ENCODE data around the gene PPP4R3B.
A peak's percentile ranks its signal among the peaks of the same experiment; 100 is the strongest.

PPP4R3B gene

DNA sequence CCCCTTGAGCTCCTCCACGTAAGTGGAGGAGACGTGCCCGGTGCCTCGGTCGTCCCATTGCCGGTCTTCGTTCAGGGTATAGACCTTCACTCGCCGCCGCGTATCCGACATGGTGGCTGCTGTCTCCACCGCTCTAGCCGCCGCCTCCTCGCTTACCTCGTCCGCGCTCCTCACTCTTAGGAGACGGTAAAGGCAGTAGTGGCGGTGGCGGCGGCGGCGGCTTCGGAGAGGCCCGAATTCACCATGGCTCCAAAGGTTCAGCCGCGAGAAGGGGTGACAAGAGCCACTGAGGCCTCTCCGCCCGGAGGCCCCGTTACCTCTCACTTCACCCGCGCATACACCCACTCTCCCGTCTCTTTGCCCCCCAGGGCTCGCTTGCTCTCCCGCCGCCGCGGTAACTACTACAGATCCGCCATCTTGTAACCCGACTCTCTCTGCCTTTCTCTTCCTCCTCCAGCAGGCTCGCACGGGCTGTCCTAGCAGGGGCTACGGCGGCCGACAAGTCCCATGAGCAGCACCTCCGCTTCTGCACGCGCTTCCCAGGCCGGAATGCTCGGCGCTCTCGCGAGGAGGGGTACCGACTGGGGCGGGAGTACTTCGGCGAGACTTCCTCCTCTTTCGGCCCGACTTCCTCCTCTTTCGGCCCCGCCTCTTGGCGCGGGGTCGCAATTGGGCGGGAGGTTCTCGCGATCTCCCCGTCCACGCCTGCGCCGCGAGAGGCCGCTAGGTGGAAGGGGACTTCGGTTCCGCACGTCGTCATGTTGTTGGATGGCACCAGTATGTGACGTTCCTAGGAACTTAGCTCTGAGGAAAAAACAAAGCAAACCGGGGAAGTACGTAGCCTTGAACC lies at the start of gene PPP4R3B:
TSS of gene PPP4R3B (minus strand) at position 448 of the 850 bp plus-strand sequence. CDS start at position 111, 337 bp downstream.
- peaks cover 22% of the 10 kb centered on the region for H3K4me1 ChIP-seq (ENCODE audit: insufficient read depth, low read length)
- H3K36me3 ChIP-seq (ENCODE audit: insufficient read depth, low read length), result peaks cover 11% of the 10 kb centered on the region
- H3K4me3 ChIP-seq (ENCODE audit: low read depth in 1 of 2, low read length in 2 of 2), result peak within 1 kb of the TSS; percentile 96 to 97
- H3K27me3 ChIP-seq (ENCODE audit: control insufficient read depth in 1 of 2, insufficient read depth in 2 of 2, low read length in 2 of 2), result no peaks in the 10 kb centered on the region
- H3K27ac ChIP-seq (ENCODE audit: low read depth, low read length), result peak within 1 kb of the TSS; percentile 88
- H3K9me3 ChIP-seq (ENCODE audit: low read length), result no peaks in the 10 kb centered on the region
- H3K9ac ChIP-seq (ENCODE audit: low read length), result peak within 1 kb of the TSS; percentile 91

- Histone ChIP-seq H3K4me3 (ENCODE audit: low read depth in 1 of 2, low read length in 2 of 2) (no peak overlapping the region), H3K27me3 (ENCODE audit: control insufficient read depth in 1 of 2, insufficient read depth in 2 of 2, low read length in 2 of 2) (no peaks in the 10 kb centered on the region), H3K9me3 (ENCODE audit: low read length) (no peaks in the 10 kb centered on the region), H3K9ac (ENCODE audit: low read length) (no peak overlapping the region), H3K36me3 (ENCODE audit: insufficient read depth, low read length) (peaks cover 21% of the 10 kb centered on the region), H3K4me1 (ENCODE audit: insufficient read depth, low read length) (no peaks in the 10 kb centered on the region), H3K27ac (ENCODE audit: low read depth, low read length) (no peak overlapping the region)
Measured at GRCh38 chr2:55653255-55653654, 35.8 kb upstream of the PPP4R3B start.

- Histone ChIP-seq H3K9me3 (ENCODE audit: low read length) (no peaks in the 10 kb centered on the region), H3K4me1 (ENCODE audit: insufficient read depth, low read length) (no peaks in the 10 kb centered on the region), H3K4me3 (ENCODE audit: low read depth in 1 of 2, low read length in 2 of 2) (no peak overlapping the region), H3K9ac (ENCODE audit: low read length) (no peak overlapping the region), H3K27me3 (ENCODE audit: control insufficient read depth in 1 of 2, insufficient read depth in 2 of 2, low read length in 2 of 2) (no peaks in the 10 kb centered on the region), H3K27ac (ENCODE audit: low read depth, low read length) (no peak overlapping the region), H3K36me3 (ENCODE audit: insufficient read depth, low read length) (peaks cover 6% of the 10 kb centered on the region)
Measured at GRCh38 chr2:55649211-55649610, 31.8 kb upstream of the PPP4R3B start.

GRCh38 chr2:55636831-55637230 lies 19.4 kb upstream of the PPP4R3B start:
- H3K27me3 ChIP-seq (ENCODE audit: control insufficient read depth in 1 of 2, insufficient read depth in 2 of 2, low read length in 2 of 2), result no peaks in the 10 kb centered on the region
- peaks cover 19% of the 10 kb centered on the region for H3K36me3 ChIP-seq (ENCODE audit: insufficient read depth, low read length)
- H3K27ac ChIP-seq (ENCODE audit: low read depth, low read length), result no peak overlapping the region
- H3K4me1 ChIP-seq (ENCODE audit: insufficient read depth, low read length), result no peaks in the 10 kb centered on the region
- no peak overlapping the region for H3K4me3 ChIP-seq (ENCODE audit: low read depth in 1 of 2, low read length in 2 of 2)
- no peak overlapping the region for H3K9ac ChIP-seq (ENCODE audit: low read length)
- H3K9me3 ChIP-seq (ENCODE audit: low read length), result no peaks in the 10 kb centered on the region

DNA sequence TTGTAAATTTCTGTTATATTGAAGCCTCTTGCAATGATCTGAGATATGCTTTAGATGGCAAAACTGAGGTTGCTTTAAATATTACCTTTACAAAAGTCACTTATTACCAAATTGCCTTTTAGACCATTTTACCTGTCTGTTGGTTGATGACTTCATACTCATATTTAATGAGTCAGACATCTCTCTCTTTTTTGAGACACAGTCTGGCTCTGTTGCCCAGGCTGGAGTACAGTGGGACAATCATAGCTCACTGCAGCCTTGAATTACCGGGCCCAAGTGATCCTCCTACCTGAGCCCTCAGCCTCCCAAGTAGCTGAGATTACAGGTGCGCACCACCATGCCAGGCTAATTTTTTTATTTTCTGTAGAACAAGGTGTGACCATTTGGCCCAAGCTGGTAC lies 11.5 kb upstream of the PPP4R3B start:
- Histone ChIP-seq H3K27me3 (ENCODE audit: control insufficient read depth in 1 of 2, insufficient read depth in 2 of 2, low read length in 2 of 2) (no peaks in the 10 kb centered on the region), H3K4me1 (ENCODE audit: insufficient read depth, low read length) (no peaks in the 10 kb centered on the region), H3K9ac (ENCODE audit: low read length) (no peak overlapping the region), H3K36me3 (ENCODE audit: insufficient read depth, low read length) (peaks cover 3% of the 10 kb centered on the region), H3K9me3 (ENCODE audit: low read length) (no peaks in the 10 kb centered on the region), H3K4me3 (ENCODE audit: low read depth in 1 of 2, low read length in 2 of 2) (no peak overlapping the region), H3K27ac (ENCODE audit: low read depth, low read length) (no peak overlapping the region)

DNA sequence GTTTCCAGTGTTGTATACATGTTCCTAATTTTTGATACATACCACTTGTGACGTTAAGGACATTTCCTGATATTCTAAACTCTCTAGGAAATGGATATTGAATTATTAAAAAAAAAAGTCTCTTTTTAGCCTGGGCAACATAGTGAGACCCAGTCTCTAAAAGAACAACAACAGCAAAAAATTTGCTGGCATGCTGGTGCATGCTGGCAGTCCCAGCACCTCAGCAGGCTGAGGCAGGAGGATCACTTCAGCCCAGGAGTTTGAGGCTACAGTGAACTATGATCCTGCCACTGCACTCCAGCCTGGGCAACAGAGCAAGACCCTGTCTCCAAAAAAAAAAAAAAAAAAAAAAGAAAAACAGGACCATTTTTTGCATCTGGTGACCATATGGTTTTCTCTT lies 10.5 kb upstream of the PPP4R3B start:
- no peak overlapping the region for H3K9ac ChIP-seq (ENCODE audit: low read length)
- H3K4me3 ChIP-seq (ENCODE audit: low read depth in 1 of 2, low read length in 2 of 2), result no peak overlapping the region
- H3K27ac ChIP-seq (ENCODE audit: low read depth, low read length), result no peak overlapping the region
- H3K36me3 ChIP-seq (ENCODE audit: insufficient read depth, low read length), result peaks cover 3% of the 10 kb centered on the region
- no peaks in the 10 kb centered on the region for H3K27me3 ChIP-seq (ENCODE audit: control insufficient read depth in 1 of 2, insufficient read depth in 2 of 2, low read length in 2 of 2)
- no peaks in the 10 kb centered on the region for H3K9me3 ChIP-seq (ENCODE audit: low read length)
- peaks cover 7% of the 10 kb centered on the region for H3K4me1 ChIP-seq (ENCODE audit: insufficient read depth, low read length)

DNA sequence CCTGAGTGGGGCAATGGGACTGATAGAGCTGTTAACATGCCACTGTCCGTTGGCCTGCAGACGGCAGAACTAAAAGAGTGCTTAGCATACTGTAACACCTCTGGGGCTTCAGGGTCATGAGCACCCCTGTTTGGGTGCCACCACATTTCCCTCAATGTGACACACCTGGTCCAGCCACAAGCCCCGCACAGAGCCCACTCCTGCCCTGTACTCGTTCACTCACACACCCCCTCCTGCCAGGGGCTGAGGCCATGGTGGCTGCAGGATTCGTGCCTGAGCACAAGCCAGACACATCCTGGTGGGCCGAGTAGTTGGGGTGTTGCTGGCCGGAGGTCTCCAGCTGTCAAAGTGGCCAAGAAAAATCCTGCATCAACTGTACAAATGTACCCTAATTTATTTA lies 4.4 kb upstream of the PPP4R3B start:
- peaks cover 22% of the 10 kb centered on the region for H3K4me1 ChIP-seq (ENCODE audit: insufficient read depth, low read length)
- H3K36me3 ChIP-seq (ENCODE audit: insufficient read depth, low read length), result peaks cover 7% of the 10 kb centered on the region
- H3K9ac ChIP-seq (ENCODE audit: low read length), result no peak overlapping the region
- no peaks in the 10 kb centered on the region for H3K9me3 ChIP-seq (ENCODE audit: low read length)
- no peaks in the 10 kb centered on the region for H3K27me3 ChIP-seq (ENCODE audit: control insufficient read depth in 1 of 2, insufficient read depth in 2 of 2, low read length in 2 of 2)
- no peak overlapping the region for H3K4me3 ChIP-seq (ENCODE audit: low read depth in 1 of 2, low read length in 2 of 2)
- H3K27ac ChIP-seq (ENCODE audit: low read depth, low read length), result no peak overlapping the region

- Histone ChIP-seq H3K9me3 (ENCODE audit: low read length) (no peaks in the 10 kb centered on the region), H3K27ac (ENCODE audit: low read depth, low read length) (no peak overlapping the region), H3K27me3 (ENCODE audit: control insufficient read depth in 1 of 2, insufficient read depth in 2 of 2, low read length in 2 of 2) (no peaks in the 10 kb centered on the region), H3K9ac (ENCODE audit: low read length) (no peak overlapping the region), H3K36me3 (ENCODE audit: insufficient read depth, low read length) (peaks cover 5% of the 10 kb centered on the region), H3K4me1 (ENCODE audit: insufficient read depth, low read length) (peaks cover 25% of the 10 kb centered on the region), H3K4me3 (ENCODE audit: low read depth in 1 of 2, low read length in 2 of 2) (no peak overlapping the region)
Measured at GRCh38 chr2:55620123-55620779, 2.8 kb upstream of the PPP4R3B start.

- Histone ChIP-seq H3K4me1 (ENCODE audit: insufficient read depth, low read length) (peaks cover 27% of the 10 kb centered on the region), H3K27ac (ENCODE audit: low read depth, low read length) (peak overlapping the region; percentile 88), H3K9me3 (ENCODE audit: low read length) (no peaks in the 10 kb centered on the region), H3K4me3 (ENCODE audit: low read depth in 1 of 2, low read length in 2 of 2) (peak overlapping the region; percentile 71 to 96), H3K27me3 (ENCODE audit: control insufficient read depth in 1 of 2, insufficient read depth in 2 of 2, low read length in 2 of 2) (no peaks in the 10 kb centered on the region), H3K9ac (ENCODE audit: low read length) (peak overlapping the region; percentile 91), H3K36me3 (ENCODE audit: insufficient read depth, low read length) (peaks cover 9% of the 10 kb centered on the region)
Measured at GRCh38 chr2:55618275-55619055, 1.0 kb upstream of the PPP4R3B start.

GRCh38 chr2:55618025-55618274 lies 528 bp upstream of the PPP4R3B start:
- Histone ChIP-seq H3K9ac (ENCODE audit: low read length) (peak overlapping the region; percentile 91), H3K9me3 (ENCODE audit: low read length) (no peaks in the 10 kb centered on the region), H3K27ac (ENCODE audit: low read depth, low read length) (peak overlapping the region; percentile 88), H3K4me1 (ENCODE audit: insufficient read depth, low read length) (peaks cover 22% of the 10 kb centered on the region), H3K36me3 (ENCODE audit: insufficient read depth, low read length) (peaks cover 9% of the 10 kb centered on the region), H3K4me3 (ENCODE audit: low read depth in 1 of 2, low read length in 2 of 2) (peak overlapping the region; percentile 71 to 96), H3K27me3 (ENCODE audit: control insufficient read depth in 1 of 2, insufficient read depth in 2 of 2, low read length in 2 of 2) (no peaks in the 10 kb centered on the region)

DNA sequence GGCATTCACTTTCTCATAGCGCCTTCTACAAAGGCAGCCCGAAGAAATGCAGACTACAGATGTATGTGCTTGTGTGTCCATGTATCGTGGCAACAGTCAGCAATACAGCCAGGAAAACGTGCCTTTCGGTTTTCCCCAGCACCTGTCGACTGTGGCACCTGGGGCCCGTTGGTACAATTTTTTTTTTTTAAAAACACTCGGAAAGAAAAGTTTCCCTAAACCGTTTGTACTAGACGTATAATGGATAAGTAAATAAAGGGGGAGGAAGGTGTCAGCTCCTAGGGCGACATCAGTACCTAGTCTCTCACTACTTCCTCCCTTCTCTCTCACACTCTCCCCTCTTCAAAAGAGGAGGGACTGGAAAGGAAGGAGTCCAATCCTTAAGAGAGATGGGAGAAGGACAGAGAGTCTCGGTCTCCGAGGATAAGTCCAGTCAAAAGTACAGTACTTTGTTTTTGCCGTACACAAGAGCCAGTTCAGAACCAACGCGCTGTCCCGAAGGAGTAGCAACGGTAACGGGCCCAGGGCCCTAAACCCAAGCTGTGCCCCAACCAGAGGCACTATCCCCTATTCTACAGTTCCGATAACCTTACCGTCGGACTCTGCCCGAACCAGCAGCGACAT lies 759 bp downstream of the PPP4R3B start:
- Histone ChIP-seq H3K4me1 (ENCODE audit: insufficient read depth, low read length) (peaks cover 22% of the 10 kb centered on the region), H3K9me3 (ENCODE audit: low read length) (no peaks in the 10 kb centered on the region), H3K4me3 (ENCODE audit: low read depth in 1 of 2, low read length in 2 of 2) (peak overlapping the region; percentile 94 to 97), H3K27me3 (ENCODE audit: control insufficient read depth in 1 of 2, insufficient read depth in 2 of 2, low read length in 2 of 2) (no peaks in the 10 kb centered on the region), H3K27ac (ENCODE audit: low read depth, low read length) (peak overlapping the region; percentile 85), H3K9ac (ENCODE audit: low read length) (peak overlapping the region; percentile 82), H3K36me3 (ENCODE audit: insufficient read depth, low read length) (peaks cover 11% of the 10 kb centered on the region)
